CD4-positive, alpha-beta T cell (primary cell): ENCODE measurements around the gene RNF123. TPM values are rescaled to one million over a fixed set of nuclear protein-coding genes. Genes with fewer than 3 reads are reported as not detected.

Experiments
- ATAC-seq: fragments of 200-7000 bp; cut with Tn5 transposase; one replicate; pipeline ENCODE4 v1.10.0; 2022; ENCODE audit warnings: mild to moderate bottlenecking; ENCODE audit not compliant: poor library complexity
- CTCF ChIA-PET: fragments of 350-600 bp; sonication (Branson Sonifier 250); formaldehyde crosslinking; loops from one replicate; lab custom pipeline; 2021; ENCODE audit warnings: antibody characterized with exemption, inconsistent platforms; lab: Charles Lee
- POLR2A ChIA-PET: fragments of 350-600 bp; sonication (Branson Sonifier 250); formaldehyde crosslinking; loops from one replicate; lab custom pipeline; 2021; ENCODE audit warnings: antibody characterized with exemption, inconsistent platforms; lab: Charles Lee
- DNase-seq, 14 experiments: peaks; one replicate each; pipeline ENCODE4 v3.0.0-alpha.2; 2013 to 2020; ENCODE audit warnings: mixed read lengths in 2 of 14
- H3K27ac ChIP-seq, 2 donors: one replicate each; pipeline versions ENCODE4 v1.5.1 to v1.7.0; 2013; ENCODE audit warnings: low read length in 2 of 2, low read depth in 1 of 2, mild to moderate bottlenecking in 1 of 2
- H3K27me3 ChIP-seq, 2 experiments: 1 replicate in 1 of 2; 2 replicates in 1 of 2; pipeline versions ENCODE4 v1.6.1 to v1.7.0; 2013; ENCODE audit warnings: low read length in 2 of 2, control low read depth in 1 of 2, mild to moderate bottlenecking in 1 of 2, moderate library complexity in 1 of 2; ENCODE audit not compliant: insufficient read depth in 2 of 2, control insufficient read depth in 1 of 2
- H3K36me3 ChIP-seq: one replicate; pipeline ENCODE4 v1.6.1; 2013; ENCODE audit warnings: low read length, control low read depth; ENCODE audit not compliant: insufficient read depth
- H3K4me1 ChIP-seq: one replicate; pipeline ENCODE4 v1.6.1; 2013; ENCODE audit warnings: low read length, control low read depth; ENCODE audit not compliant: insufficient read depth
- H3K4me3 ChIP-seq: one replicate; pipeline ENCODE4 v1.5.1; 2013; ENCODE audit warnings: mild to moderate bottlenecking, low read length, moderate library complexity
- H3K9me3 ChIP-seq, 2 experiments: 1 replicate in 1 of 2; 2 replicates in 1 of 2; pipeline versions ENCODE4 v1.6.1 to v1.7.0; 2013; ENCODE audit warnings: low read length in 2 of 2, mild to moderate bottlenecking in 2 of 2, control low read depth in 1 of 2, moderate library complexity in 1 of 2; ENCODE audit not compliant: control insufficient read depth in 1 of 2, insufficient read depth in 1 of 2
- H3K27ac Mint-ChIP-seq: one replicate; pipeline ENCODE4 v1.8.0; 2020; ENCODE audit warnings: mixed read lengths
- H3K27me3 Mint-ChIP-seq: one replicate; pipeline ENCODE4 v1.8.0; 2021; ENCODE audit warnings: mixed read lengths
- H3K36me3 Mint-ChIP-seq: one replicate; pipeline ENCODE4 v1.8.0; 2021; ENCODE audit warnings: low read depth, mixed read lengths
- H3K4me1 Mint-ChIP-seq: one replicate; pipeline ENCODE4 v1.8.0; 2021; ENCODE audit warnings: low read depth, mixed read lengths
- H3K4me3 Mint-ChIP-seq: one replicate; pipeline ENCODE4 v1.8.0; 2020; ENCODE audit warnings: mild to moderate bottlenecking, mixed read lengths
- H3K9me3 Mint-ChIP-seq: one replicate; pipeline ENCODE4 v1.8.0; 2020; ENCODE audit warnings: mixed read lengths
- CTCF ChIP-seq: fragments of 200-600 bp; IDR thresholded peaks from one replicate; pipeline ENCODE4 v1.8.0; 2022; ENCODE audit warnings: antibody characterized with exemption, mild to moderate bottlenecking
- intact Hi-C, 2 experiments: fragments of 100-400 bp; cut with DNase I in 1 of 2; cut with micrococcal nuclease in 1 of 2; formaldehyde crosslinking; loops; one replicate each; pipeline versions ENCODE4 v1.15.1 to v1.9.0; 2023 to 2025; cut with DNase I, micrococcal nuclease
- total RNA-seq, 174 experiments: library from RNA in 2 of 174; stranded (reverse) in 2 of 174; gene quantifications; one replicate each; pipeline ENCODE4 v1.2.3 and lab custom pipeline; 2021 to 2026

RNF123 gene
- total RNA-seq, 2 experiments from 2014 or later: 28.8 to 29.7 TPM

- Histone ChIP-seq H3K9me3 (no peaks in the 10 kb centered on the region), H3K4me1 (peaks cover 22% of the 10 kb centered on the region), H3K36me3 (peaks cover 40% of the 10 kb centered on the region), H3K4me3 (no peak overlapping the region), H3K27me3 (no peaks in the 10 kb centered on the region), H3K27ac (no peak overlapping the region)
- ChIA-PET CTCF (no interaction called here), POLR2A (no interaction called here)
- Mint-ChIP-seq H3K9me3 (no peaks in the 10 kb centered on the region), H3K27ac (no peak overlapping the region), H3K36me3 (peaks cover 53% of the 10 kb centered on the region), H3K4me3 (no peak overlapping the region), H3K27me3 (no peaks in the 10 kb centered on the region), H3K4me1 (peaks cover 23% of the 10 kb centered on the region)
- ATAC-seq (no peak), DNase-seq (no peak)
- no peak for TF ChIP-seq CTCF
- intact Hi-C loops: no loop called here
These were observed 38.0 kb downstream of the RNF123 start for GRCh38 chr3:49727154-49727923.

- ChIA-PET CTCF (no interaction called here), POLR2A (no interaction called here)
- intact Hi-C loops: no loop called here
- TF ChIP-seq CTCF: no peak
- Histone ChIP-seq H3K9me3 (no peaks in the 10 kb centered on the region), H3K4me1 (peaks cover 16% of the 10 kb centered on the region), H3K27me3 (no peaks in the 10 kb centered on the region), H3K4me3 (no peak overlapping the region), H3K27ac (no peak overlapping the region), H3K36me3 (peaks cover 41% of the 10 kb centered on the region)
- H3K4me3 Mint-ChIP-seq: no peak overlapping the region
- H3K9me3 Mint-ChIP-seq: no peaks in the 10 kb centered on the region
- no peak for ATAC-seq
- peaks cover 17% of the 10 kb centered on the region for H3K4me1 Mint-ChIP-seq
- DNase-seq: no peak
- H3K36me3 Mint-ChIP-seq: peaks cover 59% of the 10 kb centered on the region
- H3K27me3 Mint-ChIP-seq: no peaks in the 10 kb centered on the region
- no peak overlapping the region for H3K27ac Mint-ChIP-seq
These were observed 38.6 kb downstream of the RNF123 start for GRCh38 chr3:49727924-49728361.

GRCh38 chr3:49729966-49730609, 40.7 kb downstream of the RNF123 start:
- no peaks in the 10 kb centered on the region for H3K27me3 ChIP-seq
- no peaks in the 10 kb centered on the region for H3K9me3 ChIP-seq
- peaks cover 58% of the 10 kb centered on the region for H3K36me3 Mint-ChIP-seq
- H3K4me3 ChIP-seq: no peak overlapping the region
- H3K4me3 Mint-ChIP-seq: no peak overlapping the region
- no peak overlapping the region for H3K27ac Mint-ChIP-seq
- DNase-seq: no peak
- H3K4me1 Mint-ChIP-seq: no peaks in the 10 kb centered on the region
- no peaks in the 10 kb centered on the region for H3K9me3 Mint-ChIP-seq
- peaks cover 57% of the 10 kb centered on the region for H3K36me3 ChIP-seq
- intact Hi-C loops: no loop called here
- peaks cover under 1% of the 10 kb centered on the region for H3K4me1 ChIP-seq
- no peak overlapping the region for H3K27ac ChIP-seq
- CTCF ChIA-PET: no interaction called here
- no peak for TF ChIP-seq CTCF
- ATAC-seq: no peak
- no peaks in the 10 kb centered on the region for H3K27me3 Mint-ChIP-seq
- POLR2A ChIA-PET: no interaction called here
